Measurements from ENCODE around the gene ABCC4.

ABCC4 gene

GRCh38 chr13:95049772-95050171, 251.5 kb downstream of the ABCC4 start:
- no peak for DNase-seq (ENCODE audit: low read depth)

- DNase-seq (ENCODE audit: low read depth) = no peak
Observed at GRCh38 chr13:95044452-95045205, 256.6 kb downstream of the ABCC4 start.

- DNase-seq (ENCODE audit: low read depth) = no peak
Observed at GRCh38 chr13:95039415-95039814, 261.8 kb downstream of the ABCC4 start.

GRCh38 chr13:95038949-95039348, 262.3 kb downstream of the ABCC4 start:
- DNase-seq (ENCODE audit: low read depth) = no peak

- no peak for DNase-seq (ENCODE audit: low read depth)
Observed at GRCh38 chr13:95035311-95036109, 265.7 kb downstream of the ABCC4 start.

GRCh38 chr13:95033890-95034289, 267.4 kb downstream of the ABCC4 start:
- DNase-seq (ENCODE audit: low read depth) = no peak

- no peak for DNase-seq (ENCODE audit: low read depth)
Observed at GRCh38 chr13:95032121-95032520, 269.1 kb downstream of the ABCC4 start.

GRCh38 chr13:95030821-95031343, 270.4 kb downstream of the ABCC4 start:
- DNase-seq (ENCODE audit: low read depth) = no peak

- no peak for DNase-seq (ENCODE audit: low read depth)
Observed at GRCh38 chr13:95027638-95028037, 273.6 kb downstream of the ABCC4 start.

GRCh38 chr13:95025116-95025515, 276.1 kb downstream of the ABCC4 start:
- no peak for DNase-seq (ENCODE audit: low read depth)

GRCh38 chr13:95023405-95023804, 277.8 kb downstream of the ABCC4 start:
- no peak for DNase-seq (ENCODE audit: low read depth)

GRCh38 chr13:95020298-95020987, 280.8 kb downstream of the ABCC4 start:
- DNase-seq (ENCODE audit: low read depth) = no peak

GRCh38 chr13:95019886-95020285, 281.4 kb downstream of the ABCC4 start:
- DNase-seq (ENCODE audit: low read depth) = no peak

GRCh38 chr13:95007322-95007721, 293.9 kb downstream of the ABCC4 start:
- DNase-seq (ENCODE audit: low read depth) = no peak

- DNase-seq (ENCODE audit: low read depth) = no peak
Observed at GRCh38 chr13:95005300-95005699, 296.0 kb downstream of the ABCC4 start.

GRCh38 chr13:95003019-95003813, 298.0 kb downstream of the ABCC4 start:
- DNase-seq (ENCODE audit: low read depth) = no peak

GRCh38 chr13:95002126-95002525, 299.1 kb downstream of the ABCC4 start:
- DNase-seq (ENCODE audit: low read depth) = no peak

GRCh38 chr13:94999871-95000270, 301.4 kb downstream of the ABCC4 start:
- no peak for DNase-seq (ENCODE audit: low read depth)

- no peak for DNase-seq (ENCODE audit: low read depth)
Observed at GRCh38 chr13:94997126-94997525, 304.1 kb downstream of the ABCC4 start.

- DNase-seq (ENCODE audit: low read depth) = no peak
Observed at GRCh38 chr13:94996445-94996844, 304.8 kb downstream of the ABCC4 start.

- DNase-seq (ENCODE audit: low read depth) = no peak
Observed at GRCh38 chr13:94994506-94994905, 306.7 kb downstream of the ABCC4 start.

GRCh38 chr13:94993616-94994015, 307.6 kb downstream of the ABCC4 start:
- DNase-seq (ENCODE audit: low read depth) = no peak
